ENCODE measurements around the gene ARSJ. TPM values are rescaled to one million over a fixed set of nuclear protein-coding genes. Genes with fewer than 3 reads are reported as not detected.
A peak's percentile ranks its signal among the peaks of the same experiment; 100 is the strongest.

Gene ARSJ
- total and polyA plus RNA-seq, 2 of the 8 experiments (the other 6 are each of a cell fraction or from before 2014, with no cell fraction given): 1.4 to 6.3 TPM

DNA sequence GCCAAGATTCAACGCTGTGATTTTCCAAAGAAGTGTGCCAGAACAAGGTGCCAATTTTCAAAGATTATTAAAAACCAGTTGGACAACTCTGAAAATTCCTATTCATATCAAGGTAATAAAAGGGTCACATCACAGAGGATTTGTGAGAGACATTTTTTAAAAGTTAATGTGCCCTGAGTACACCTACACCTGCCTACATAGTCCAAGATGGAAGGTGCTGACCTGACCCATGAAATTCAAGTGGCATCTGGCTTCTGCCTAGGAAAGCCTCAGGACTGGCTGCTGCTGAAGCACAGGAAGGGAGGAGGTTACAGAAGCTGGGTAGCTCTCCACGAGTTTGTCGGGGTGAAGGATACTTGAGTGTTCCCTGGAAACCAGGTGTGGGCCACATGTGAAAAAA lies 11.4 kb upstream of the ARSJ start:
- Histone ChIP-seq H3K23me2 (ENCODE audit: low read depth, low read length) (no peaks in the 10 kb centered on the region), H3K79me1 (ENCODE audit: low read depth, low read length) (no peaks in the 10 kb centered on the region), H4K20me1 (replicated peaks in 1 of 2; ENCODE audit: control insufficient read depth in 1 of 2, insufficient read depth in 2 of 2, low read length in 2 of 2) (no peaks in the 10 kb centered on the region), H2BK120ac (replicated peaks; ENCODE audit: low read depth, low read length) (no peak overlapping the region), H3K4me1 (replicated peaks in 1 of 4; ENCODE audit: control insufficient read depth in 3 of 4, insufficient read depth in 4 of 4, low read length in 3 of 4) (no peaks in the 10 kb centered on the region), H2BK20ac (ENCODE audit: low read length) (no peak overlapping the region), H3K14ac (ENCODE audit: insufficient read length) (no peak overlapping the region), H3K18ac (ENCODE audit: extremely low read depth, low read length) (no peak overlapping the region), H3K27me3 (replicated peaks in 1 of 4; ENCODE audit: control insufficient read depth in 3 of 4, extremely low read depth in 1 of 4, insufficient read depth in 3 of 4, low read length in 3 of 4) (no peaks in the 10 kb centered on the region), H3K4ac (replicated peaks; ENCODE audit: insufficient read length, low read depth, low read length) (no peak overlapping the region), H2BK5ac (ENCODE audit: low read depth, low read length) (no peak overlapping the region), H2BK12ac (ENCODE audit: low read depth, low read length) (no peak overlapping the region), H3K9ac (replicated peaks in 1 of 4; ENCODE audit: extremely low read depth in 1 of 4, low read depth in 3 of 4, low read length in 3 of 4) (no peak overlapping the region), H3K56ac (replicated peaks; ENCODE audit: insufficient read length, low read depth, low read length) (no peak overlapping the region), H2AK5ac (ENCODE audit: low read depth, low read length) (no peak overlapping the region), H3K27ac (ENCODE audit: low read depth, low read length) (no peak overlapping the region), H2BK15ac (ENCODE audit: low read length) (no peak overlapping the region), H3K9me3 (ENCODE audit: insufficient read depth in 2 of 2, low read depth in 1 of 2, low read length in 1 of 2) (no peaks in the 10 kb centered on the region), H3K4me2 (ENCODE audit: insufficient read depth in 1 of 2, low read depth in 2 of 2, low read length in 2 of 2) (no peak overlapping the region), H3K79me2 (ENCODE audit: control insufficient read depth in 1 of 2, insufficient read depth in 2 of 2, low read length in 2 of 2) (no peaks in the 10 kb centered on the region), H3K36me3 (ENCODE audit: control insufficient read depth in 2 of 4, insufficient read depth in 4 of 4, low read length in 3 of 4) (no peaks in the 10 kb centered on the region), H2AFZ (ENCODE audit: low read length) (0 out of 2 replicates have a peak overlapping the region, but pooled peaks have one; percentile 30), H3K4me3 (ENCODE audit: extremely low read depth in 1 of 4, insufficient read depth in 2 of 4, low read depth in 3 of 4, low read length in 4 of 4) (no peak overlapping the region), H4K8ac (ENCODE audit: extremely low read depth, insufficient read depth, low read length) (no peak overlapping the region), H3K23ac (ENCODE audit: insufficient read length) (no peak overlapping the region), H4K91ac (replicated peaks; ENCODE audit: insufficient read length, low read length) (no peak overlapping the region), H4K5ac (ENCODE audit: insufficient read length, low read depth, low read length) (no peak overlapping the region)
- WGBS, 2 experiments (ENCODE audit: extremely low coverage in 1 of 2, insufficient coverage in 1 of 2, insufficient read length in 1 of 2, insufficient replicate concordance in 2 of 2, low coverage in 1 of 2, low lambda C conversion rate in 2 of 2, missing lambda C conversion rate in 1 of 2): 88% methylated on average over 3 of the region's 3 CpGs; no CpG with 5 or more reads in 1 of the 2 experiments
- FAIRE-seq (no peak), DNase-seq (ENCODE audit: low read depth in 1 of 2, low spot score in 2 of 2) (no peak)
- POLR2A ChIA-PET (ENCODE audit: partially characterized antibody): no interaction called here
- CTCF ChIA-PET (ENCODE audit: partially characterized antibody): interaction anchor here (1.0 kb wide), 1 partner anchor 80 kb away, joined by 3 read pairs; no protein-coding TSS in a partner anchor
- TF ChIP-seq POU5F1 (IDR thresholded peaks at IDR 0.05; ENCODE audit: low read depth, low read length): no peak
- no peak for TF ChIP-seq SIX5 (IDR thresholded peaks at IDR 0.05; ENCODE audit: low read depth, low read length)
- no peak for TF ChIP-seq POLR2A (IDR thresholded peaks at IDR 0.05; ENCODE audit: control extremely low read depth in 1 of 2, low read depth in 2 of 2, low read length in 2 of 2)
- no peak for TF ChIP-seq YY1 (IDR thresholded peaks at IDR 0.05; ENCODE audit: low read depth, low read length)
- no peak for TF ChIP-seq HDAC6 (IDR thresholded peaks at IDR 0.05; ENCODE audit: low read depth, low read length)
- no peak for TF ChIP-seq SP1 (IDR thresholded peaks at IDR 0.05; ENCODE audit: low read depth, low read length)
- TF ChIP-seq CREB1 (IDR thresholded peaks at IDR 0.05): no peak
- TF ChIP-seq GTF2F1 (IDR thresholded peaks at IDR 0.05; ENCODE audit: borderline replicate concordance, low read depth, low read length): no peak
- no peak for TF ChIP-seq HDAC2 (IDR thresholded peaks at IDR 0.05; ENCODE audit: borderline replicate concordance in 1 of 2, low read depth in 2 of 2, low read length in 2 of 2)
- no peak for TF ChIP-seq BACH1 (IDR thresholded peaks at IDR 0.05; ENCODE audit: low read length)
- TF ChIP-seq, protein P1, sequence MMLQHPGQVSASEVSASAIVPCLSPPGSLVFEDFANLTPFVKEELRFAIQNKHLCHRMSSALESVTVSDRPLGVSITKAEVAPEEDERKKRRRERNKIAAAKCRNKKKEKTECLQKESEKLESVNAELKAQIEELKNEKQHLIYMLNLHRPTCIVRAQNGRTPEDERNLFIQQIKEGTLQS (IDR thresholded peaks at IDR 0.05; ENCODE audit: insufficient read depth, low read depth, low read length): no peak
- no peak for TF ChIP-seq NRF1 (IDR thresholded peaks at IDR 0.05; ENCODE audit: low read depth, low read length)
- TF ChIP-seq TCF12 (IDR thresholded peaks at IDR 0.05; ENCODE audit: low read depth, low read length): no peak
- TF ChIP-seq EP300 (IDR thresholded peaks at IDR 0.05; ENCODE audit: borderline replicate concordance in 1 of 2, low read depth in 2 of 2, low read length in 2 of 2): no peak
- TF ChIP-seq CTBP2 (IDR thresholded peaks at IDR 0.05; ENCODE audit: borderline replicate concordance, insufficient read depth, insufficient read length, low read length): no peak

All from H1 (cell line).